Measurements from ENCODE around the gene LRG1.

GRCh38 chr19:4515732-4516131 lies 24.1 kb downstream of the LRG1 start:
- TF ChIP-seq, protein P1, sequence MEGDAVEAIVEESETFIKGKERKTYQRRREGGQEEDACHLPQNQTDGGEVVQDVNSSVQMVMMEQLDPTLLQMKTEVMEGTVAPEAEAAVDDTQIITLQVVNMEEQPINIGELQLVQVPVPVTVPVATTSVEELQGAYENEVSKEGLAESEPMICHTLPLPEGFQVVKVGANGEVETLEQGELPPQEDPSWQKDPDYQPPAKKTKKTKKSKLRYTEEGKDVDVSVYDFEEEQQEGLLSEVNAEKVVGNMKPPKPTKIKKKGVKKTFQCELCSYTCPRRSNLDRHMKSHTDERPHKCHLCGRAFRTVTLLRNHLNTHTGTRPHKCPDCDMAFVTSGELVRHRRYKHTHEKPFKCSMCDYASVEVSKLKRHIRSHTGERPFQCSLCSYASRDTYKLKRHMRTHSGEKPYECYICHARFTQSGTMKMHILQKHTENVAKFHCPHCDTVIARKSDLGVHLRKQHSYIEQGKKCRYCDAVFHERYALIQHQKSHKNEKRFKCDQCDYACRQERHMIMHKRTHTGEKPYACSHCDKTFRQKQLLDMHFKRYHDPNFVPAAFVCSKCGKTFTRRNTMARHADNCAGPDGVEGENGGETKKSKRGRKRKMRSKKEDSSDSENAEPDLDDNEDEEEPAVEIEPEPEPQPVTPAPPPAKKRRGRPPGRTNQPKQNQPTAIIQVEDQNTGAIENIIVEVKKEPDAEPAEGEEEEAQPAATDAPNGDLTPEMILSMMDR (conservative IDR thresholded peaks at IDR 0.05; ENCODE audit: low read depth, low read length), result no peak
- TF ChIP-seq EZH2 (IDR thresholded peaks at IDR 0.05; ENCODE audit: borderline replicate concordance, low read depth, low read length, poor library complexity, severe bottlenecking), result no peak

Measured in A673 (cell line).